Measurements from ENCODE around the gene NUDT5.

Gene NUDT5

DNA sequence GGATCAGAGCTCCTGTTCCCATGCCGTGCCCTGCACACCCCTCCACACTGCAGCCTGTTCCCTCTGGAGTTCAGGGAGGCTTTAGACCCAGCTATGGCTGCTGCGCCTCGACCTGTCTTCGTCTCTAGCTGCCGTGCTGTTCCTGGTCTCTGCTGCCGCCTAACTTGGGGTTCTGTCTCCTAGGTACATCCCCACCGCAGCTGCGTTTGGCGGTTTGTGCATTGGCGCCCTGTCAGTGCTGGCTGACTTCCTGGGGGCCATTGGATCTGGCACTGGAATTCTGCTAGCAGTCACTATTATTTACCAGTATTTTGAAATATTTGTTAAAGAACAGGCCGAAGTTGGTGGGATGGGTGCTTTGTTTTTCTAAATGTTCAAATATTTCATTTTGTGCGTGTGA, 31.6 kb downstream of the NUDT5 start:
- H3K9ac ChIP-seq (ENCODE audit: low read depth, low read length): no peak overlapping the region
- peaks cover 17% of the 10 kb centered on the region for H3K36me3 ChIP-seq (ENCODE audit: insufficient read depth, low read length)
- no peaks in the 10 kb centered on the region for H3K4me1 ChIP-seq (ENCODE audit: insufficient read depth, low read length)
- no peaks in the 10 kb centered on the region for H3K9me3 ChIP-seq (ENCODE audit: control insufficient read depth, insufficient read depth, low read length)

DNA sequence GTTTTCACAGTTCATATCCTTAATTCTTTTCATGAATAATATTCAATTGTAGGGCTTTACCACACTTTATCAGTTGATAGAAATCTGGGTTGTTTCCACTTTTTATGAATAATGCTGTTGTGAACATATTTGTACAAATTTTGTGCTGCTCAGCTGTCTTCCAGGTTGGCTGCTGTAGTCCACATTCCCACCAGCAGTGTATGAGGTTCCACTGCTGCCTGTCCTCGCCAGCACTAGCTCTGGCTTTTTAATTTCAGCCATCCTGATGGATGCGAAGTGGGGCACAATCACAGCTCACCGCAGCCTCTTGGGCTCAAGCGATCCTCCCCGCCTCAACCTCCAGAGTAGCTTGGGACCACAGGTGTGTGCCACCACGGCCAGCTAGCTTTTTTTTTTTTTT, 32.8 kb downstream of the NUDT5 start:
- Histone ChIP-seq H3K9me3 (ENCODE audit: control insufficient read depth, insufficient read depth, low read length) (no peaks in the 10 kb centered on the region), H3K9ac (ENCODE audit: low read depth, low read length) (no peak overlapping the region), H3K36me3 (ENCODE audit: insufficient read depth, low read length) (peaks cover 15% of the 10 kb centered on the region; the same call in 1 of the 2 replicates), H3K4me1 (ENCODE audit: insufficient read depth, low read length) (no peaks in the 10 kb centered on the region)

DNA sequence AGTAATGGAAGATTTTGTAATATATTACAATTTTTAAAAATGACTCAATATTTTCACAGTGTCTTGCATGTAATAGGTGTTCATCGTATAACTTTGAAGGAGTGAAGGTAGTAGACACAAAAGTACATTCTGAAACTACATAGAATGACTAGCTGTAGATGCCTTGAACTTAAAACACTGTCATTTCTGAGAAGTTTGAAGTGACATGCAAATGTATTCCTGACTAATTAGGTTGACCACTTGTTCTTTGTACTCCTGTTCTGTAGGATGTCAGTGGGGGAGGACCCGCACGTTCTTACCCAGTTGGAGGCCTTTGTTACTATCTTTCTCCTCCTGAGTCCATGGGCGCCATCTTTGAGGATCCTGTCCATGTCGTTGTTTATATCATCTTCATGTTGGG, 35.0 kb downstream of the NUDT5 start:
- peaks cover 5% of the 10 kb centered on the region; the same call in 1 of the 2 replicates for H3K36me3 ChIP-seq (ENCODE audit: insufficient read depth, low read length)
- no peaks in the 10 kb centered on the region for H3K9me3 ChIP-seq (ENCODE audit: control insufficient read depth, insufficient read depth, low read length)
- no peak overlapping the region for H3K9ac ChIP-seq (ENCODE audit: low read depth, low read length)
- no peaks in the 10 kb centered on the region for H3K4me1 ChIP-seq (ENCODE audit: insufficient read depth, low read length)

DNA sequence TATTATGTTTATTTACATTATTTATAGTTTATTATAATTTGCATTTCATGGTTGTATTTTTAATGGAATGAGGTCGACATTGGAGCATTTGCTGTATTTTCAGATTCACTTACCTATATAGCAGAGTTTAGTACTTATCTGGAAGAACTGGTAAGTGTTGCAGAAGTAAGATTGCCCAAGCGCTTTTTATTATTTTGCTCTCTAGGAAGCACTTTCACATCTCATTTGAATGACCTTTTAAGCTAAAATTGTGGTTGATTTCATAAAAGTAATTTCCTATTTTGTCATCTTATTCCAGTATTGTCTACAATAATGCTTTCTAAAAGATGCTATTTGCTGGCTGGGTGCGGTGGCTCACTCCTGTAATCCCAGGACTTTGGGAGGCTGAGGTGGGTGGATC, 37.6 kb downstream of the NUDT5 start:
- Histone ChIP-seq H3K9me3 (ENCODE audit: control insufficient read depth, insufficient read depth, low read length) (no peaks in the 10 kb centered on the region), H3K9ac (ENCODE audit: low read depth, low read length) (no peak overlapping the region), H3K4me1 (ENCODE audit: insufficient read depth, low read length) (no peaks in the 10 kb centered on the region), H3K36me3 (ENCODE audit: insufficient read depth, low read length) (peaks cover 7% of the 10 kb centered on the region; the same call in 1 of the 2 replicates)

DNA sequence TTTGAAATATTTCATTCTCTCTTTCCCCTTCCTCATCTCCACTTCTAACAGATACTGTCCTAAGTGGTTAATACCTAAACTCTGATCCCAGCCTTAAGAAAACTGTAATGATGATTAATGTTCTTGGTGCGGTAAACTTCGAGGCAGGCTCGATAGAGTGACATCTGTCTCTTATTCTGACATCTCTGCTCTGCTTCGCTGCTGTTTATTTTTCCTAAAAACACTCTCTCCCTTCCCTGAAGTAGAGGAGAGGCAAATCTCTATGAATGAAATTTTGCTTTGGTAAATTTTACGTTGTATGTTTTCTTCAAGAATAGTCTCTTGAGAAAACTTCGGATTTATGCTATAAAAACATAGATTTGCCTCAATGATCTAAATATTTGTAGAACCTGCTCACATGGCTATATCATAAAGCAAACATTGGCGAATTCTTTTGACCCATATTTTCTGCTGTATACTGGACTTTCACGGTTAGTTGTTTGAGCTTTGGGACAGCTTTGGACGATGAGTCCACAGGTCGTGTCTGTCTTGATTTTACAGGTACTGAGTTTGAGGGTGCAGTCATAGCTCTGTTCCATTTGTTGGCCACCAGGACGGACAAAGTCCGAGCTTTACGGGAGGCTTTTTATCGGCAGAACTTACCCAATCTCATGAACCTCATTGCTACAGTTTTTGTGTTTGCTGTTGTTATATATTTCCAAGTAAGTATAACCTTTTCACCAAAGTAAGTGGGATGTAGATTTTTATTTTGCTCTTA, 39.1 kb downstream of the NUDT5 start:
- Histone ChIP-seq H3K9me3 (ENCODE audit: control insufficient read depth, insufficient read depth, low read length) (no peaks in the 10 kb centered on the region), H3K36me3 (ENCODE audit: insufficient read depth, low read length) (peaks cover 7% of the 10 kb centered on the region; the same call in 1 of the 2 replicates), H3K9ac (ENCODE audit: low read depth, low read length) (no peak overlapping the region), H3K4me1 (ENCODE audit: insufficient read depth, low read length) (no peaks in the 10 kb centered on the region)

- Histone ChIP-seq H3K36me3 (ENCODE audit: insufficient read depth, low read length) (peaks cover 2% of the 10 kb centered on the region), H3K9ac (ENCODE audit: low read depth, low read length) (no peak overlapping the region), H3K4me1 (ENCODE audit: insufficient read depth, low read length) (no peaks in the 10 kb centered on the region), H3K9me3 (ENCODE audit: control insufficient read depth, insufficient read depth, low read length) (no peaks in the 10 kb centered on the region)
These were observed 41.2 kb downstream of the NUDT5 start for GRCh38 chr10:12154516-12154915.

- Histone ChIP-seq H3K9me3 (ENCODE audit: control insufficient read depth, insufficient read depth, low read length) (no peaks in the 10 kb centered on the region), H3K9ac (ENCODE audit: low read depth, low read length) (no peak overlapping the region), H3K4me1 (ENCODE audit: insufficient read depth, low read length) (no peaks in the 10 kb centered on the region), H3K36me3 (ENCODE audit: insufficient read depth, low read length) (peaks cover 2% of the 10 kb centered on the region)
These were observed 45.5 kb downstream of the NUDT5 start for GRCh38 chr10:12150163-12150562.

DNA sequence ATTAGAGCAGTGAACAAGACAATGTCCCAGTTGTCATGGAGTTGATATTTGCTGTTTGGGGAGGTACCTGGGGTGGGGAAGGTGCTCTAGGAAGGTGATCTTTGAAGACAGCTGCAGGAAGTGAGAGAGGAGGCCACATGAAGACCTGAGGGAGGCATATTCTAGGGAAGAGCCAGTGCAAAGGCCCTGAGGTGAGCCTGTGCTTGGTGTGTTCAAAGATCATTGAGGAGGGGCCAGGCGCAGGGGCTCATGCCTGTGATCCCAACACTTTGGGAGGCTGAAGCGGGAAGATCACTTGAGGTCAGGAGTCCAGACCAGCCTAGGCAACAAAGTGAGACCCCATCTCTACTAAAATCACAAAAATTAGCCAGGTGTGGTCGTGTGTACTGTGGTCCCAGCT, 51.2 kb downstream of the NUDT5 start:
- no peak overlapping the region for H3K9ac ChIP-seq (ENCODE audit: low read depth, low read length)
- no peaks in the 10 kb centered on the region for H3K9me3 ChIP-seq (ENCODE audit: control insufficient read depth, insufficient read depth, low read length)
- H3K36me3 ChIP-seq (ENCODE audit: insufficient read depth, low read length): peaks cover 5% of the 10 kb centered on the region; the same call in 1 of the 2 replicates
- H3K4me1 ChIP-seq (ENCODE audit: insufficient read depth, low read length): no peaks in the 10 kb centered on the region

GRCh38 chr10:12140038-12140437, 55.7 kb downstream of the NUDT5 start:
- peaks cover 5% of the 10 kb centered on the region; the same call in 1 of the 2 replicates for H3K36me3 ChIP-seq (ENCODE audit: insufficient read depth, low read length)
- H3K9ac ChIP-seq (ENCODE audit: low read depth, low read length): no peak overlapping the region
- H3K9me3 ChIP-seq (ENCODE audit: control insufficient read depth, insufficient read depth, low read length): no peaks in the 10 kb centered on the region
- H3K4me1 ChIP-seq (ENCODE audit: insufficient read depth, low read length): no peaks in the 10 kb centered on the region

GRCh38 chr10:12135631-12136030, 60.1 kb downstream of the NUDT5 start:
- Histone ChIP-seq H3K4me1 (ENCODE audit: insufficient read depth, low read length) (no peaks in the 10 kb centered on the region), H3K36me3 (ENCODE audit: insufficient read depth, low read length) (no peaks in the 10 kb centered on the region), H3K9me3 (ENCODE audit: control insufficient read depth, insufficient read depth, low read length) (no peaks in the 10 kb centered on the region), H3K9ac (ENCODE audit: low read depth, low read length) (no peak overlapping the region)

GRCh38 chr10:12130237-12130872, 65.3 kb downstream of the NUDT5 start:
- H3K9ac ChIP-seq (ENCODE audit: low read depth, low read length): peak overlapping the region; percentile 89; the same call in 1 of the 2 replicates
- no peaks in the 10 kb centered on the region for H3K4me1 ChIP-seq (ENCODE audit: insufficient read depth, low read length)
- H3K9me3 ChIP-seq (ENCODE audit: control insufficient read depth, insufficient read depth, low read length): no peaks in the 10 kb centered on the region
- no peaks in the 10 kb centered on the region for H3K36me3 ChIP-seq (ENCODE audit: insufficient read depth, low read length)

- H3K9ac ChIP-seq (ENCODE audit: low read depth, low read length): peak within 1 kb of the TSS; percentile 89
- H3K4me1 ChIP-seq (ENCODE audit: insufficient read depth, low read length): no peaks in the 10 kb centered on the region
- no peaks in the 10 kb centered on the region for H3K9me3 ChIP-seq (ENCODE audit: control insufficient read depth, insufficient read depth, low read length)
- no peaks in the 10 kb centered on the region for H3K36me3 ChIP-seq (ENCODE audit: insufficient read depth, low read length)
These were observed 66.2 kb downstream of the NUDT5 start, which contains the start of gene SEC61A2 for GRCh38 chr10:12129222-12130111. TSS of gene SEC61A2 (plus strand) at chr10:12129677. CDS start at chr10:12129788, 111 bp downstream.

DNA sequence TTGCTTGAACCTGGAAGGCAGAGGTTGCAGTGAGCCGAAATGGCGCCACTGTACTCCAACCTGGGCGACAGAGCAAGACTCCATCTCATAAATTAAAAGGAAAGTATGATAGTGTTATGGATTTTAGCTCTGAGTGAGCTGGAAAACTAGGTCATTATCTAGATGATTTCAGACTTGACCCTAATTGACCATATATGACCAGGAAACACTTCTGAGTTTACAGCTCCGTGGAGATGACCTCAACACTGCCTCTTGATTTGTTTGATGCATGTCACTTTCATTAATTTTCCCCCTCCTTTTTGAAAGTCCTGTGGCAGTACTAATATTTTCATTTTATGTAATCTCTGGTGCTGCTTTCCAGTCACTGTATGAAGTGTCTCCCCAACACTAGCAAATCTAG, 74.0 kb downstream of the NUDT5 start:
- Histone ChIP-seq H3K9ac (ENCODE audit: low read depth, low read length) (no peak overlapping the region), H3K9me3 (ENCODE audit: control insufficient read depth, insufficient read depth, low read length) (no peaks in the 10 kb centered on the region), H3K4me1 (ENCODE audit: insufficient read depth, low read length) (no peaks in the 10 kb centered on the region), H3K36me3 (ENCODE audit: insufficient read depth, low read length) (peaks cover 10% of the 10 kb centered on the region)
